Hematopoietic multipotent progenitor cell treated with erythropoietin and hydrocortisone succinate and interleukin-3 and kit ligand, for 6 days (in vitro differentiated cells): ENCODE data around the gene ACVR1.

Experiments
- DNase-seq: peaks from one replicate; pipeline ENCODE4 v3.0.0-alpha.2; 2015

Gene ACVR1

DNA sequence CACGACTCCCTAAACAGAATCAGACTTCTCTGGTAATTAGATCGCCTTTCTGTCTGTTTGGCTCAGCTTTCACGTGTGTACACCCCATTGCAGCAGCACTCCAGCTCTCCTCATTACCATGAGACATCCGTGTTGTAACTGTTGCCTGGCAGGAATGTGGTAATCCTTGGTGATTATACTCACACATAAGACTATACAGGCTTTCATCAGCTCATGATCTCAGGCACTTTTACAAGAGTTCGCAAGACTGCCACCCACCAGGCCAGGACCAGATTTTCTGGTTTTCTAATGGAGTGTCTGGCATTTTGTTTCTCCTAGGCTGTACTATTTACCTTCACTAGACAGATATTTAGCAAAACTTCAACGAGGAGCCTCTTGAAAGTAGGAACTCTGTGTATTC, 50.2 kb downstream of the ACVR1 start:
- DNase-seq = no peak

DNA sequence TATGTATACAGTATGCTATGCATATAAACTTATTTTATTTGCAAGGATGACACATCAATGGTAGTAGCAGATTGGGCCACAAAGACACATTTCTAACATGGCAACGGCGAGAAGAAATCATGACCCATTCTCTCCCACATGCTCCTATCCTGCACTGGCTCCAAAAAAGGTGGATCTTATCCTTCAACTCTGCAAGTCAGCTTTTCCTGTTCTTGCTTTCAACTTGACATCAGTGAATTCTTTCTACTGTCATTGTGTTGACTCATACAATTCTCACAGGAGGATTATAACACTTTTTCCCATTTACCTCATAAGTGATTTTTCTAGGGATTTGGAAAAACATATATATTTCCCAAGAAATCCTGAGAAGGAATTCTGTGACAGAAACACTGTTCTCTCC, 53.1 kb downstream of the ACVR1 start:
- DNase-seq = no peak

DNA sequence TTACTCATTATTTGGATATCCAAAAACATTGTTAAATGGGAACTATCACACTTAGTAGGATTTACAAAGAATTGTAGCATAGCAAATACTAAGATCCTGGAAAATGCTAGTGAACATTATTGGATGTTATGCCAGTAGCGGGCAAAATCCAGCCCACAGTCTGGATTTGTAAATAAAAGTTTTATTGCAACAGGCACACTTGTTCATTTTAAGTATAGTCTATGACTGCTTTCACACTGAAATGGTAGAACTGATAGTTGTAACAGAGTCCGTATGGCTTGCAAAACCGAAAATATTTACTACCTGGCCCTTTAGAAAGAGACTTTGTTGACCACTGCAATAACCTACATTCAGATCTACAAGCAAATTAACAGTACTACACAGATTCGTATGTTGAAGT, 53.6 kb downstream of the ACVR1 start:
- DNase-seq = no peak

DNA sequence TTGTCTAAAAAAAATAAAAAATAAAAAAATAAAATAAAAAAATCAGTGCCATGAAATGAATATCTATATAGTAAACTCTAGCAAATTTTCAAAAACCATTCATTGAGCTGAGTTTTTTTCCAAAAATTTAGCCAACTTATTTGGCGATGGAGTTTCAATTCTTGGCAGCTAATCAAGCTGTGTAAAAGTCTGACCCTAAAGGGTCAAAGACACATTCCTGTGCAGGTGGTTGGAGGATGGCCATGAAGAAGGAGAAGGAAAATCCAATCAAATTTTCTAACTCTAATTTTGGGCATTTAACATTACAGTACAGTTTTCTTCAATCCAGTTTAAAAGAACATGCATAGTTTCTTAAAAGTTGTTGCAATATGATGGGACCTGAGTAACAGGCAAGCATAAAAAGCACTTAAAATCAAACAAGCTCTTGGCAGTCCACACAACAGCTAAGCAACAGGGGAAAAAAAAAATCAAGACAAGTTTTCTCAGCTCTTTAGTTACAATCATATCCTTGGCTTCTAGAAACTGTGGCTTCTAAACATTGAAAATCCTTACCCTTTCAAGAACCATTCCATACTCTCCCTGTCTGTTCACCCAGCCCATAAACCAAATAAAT, 54.5 kb downstream of the ACVR1 start:
- DNase-seq = no peak

DNA sequence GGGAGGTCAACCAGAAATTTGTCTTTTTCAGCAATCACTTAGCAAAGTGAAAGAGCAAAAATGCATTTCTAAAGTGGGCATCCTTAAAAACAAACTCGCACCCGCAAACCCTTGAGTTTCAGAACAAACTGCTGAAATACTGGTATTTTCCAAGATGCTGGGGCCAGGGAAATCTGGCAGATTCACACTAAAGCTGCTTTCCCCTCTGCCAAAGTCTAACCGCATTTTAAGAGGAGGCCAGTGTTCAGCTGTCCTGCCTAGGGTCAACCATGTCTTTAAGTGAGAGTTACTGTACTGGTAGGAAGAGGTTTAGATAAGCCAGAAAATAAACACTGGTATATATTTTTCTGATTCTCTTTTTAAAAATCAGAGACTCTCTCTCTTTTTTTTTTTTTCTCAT, 55.9 kb downstream of the ACVR1 start:
- DNase-seq = no peak

DNA sequence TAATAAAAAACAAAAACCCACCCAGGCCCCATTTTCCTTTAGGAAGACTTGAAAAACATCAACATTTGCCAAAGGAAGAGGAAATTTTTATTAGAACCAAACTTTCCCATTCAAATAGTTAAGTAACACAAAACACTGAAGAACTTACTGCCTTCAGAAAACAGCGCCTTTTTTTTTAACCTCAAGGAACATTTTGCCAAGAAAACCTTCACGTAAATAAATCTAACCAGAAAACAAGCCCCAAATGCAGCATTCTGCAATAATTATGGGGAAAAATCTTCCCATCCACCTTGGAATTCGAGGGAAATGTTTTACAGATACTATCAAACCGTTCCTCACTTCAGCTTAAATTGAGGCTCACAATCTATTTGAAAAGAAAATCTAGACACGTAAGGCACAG, 56.4 kb downstream of the ACVR1 start:
- no peak for DNase-seq

DNA sequence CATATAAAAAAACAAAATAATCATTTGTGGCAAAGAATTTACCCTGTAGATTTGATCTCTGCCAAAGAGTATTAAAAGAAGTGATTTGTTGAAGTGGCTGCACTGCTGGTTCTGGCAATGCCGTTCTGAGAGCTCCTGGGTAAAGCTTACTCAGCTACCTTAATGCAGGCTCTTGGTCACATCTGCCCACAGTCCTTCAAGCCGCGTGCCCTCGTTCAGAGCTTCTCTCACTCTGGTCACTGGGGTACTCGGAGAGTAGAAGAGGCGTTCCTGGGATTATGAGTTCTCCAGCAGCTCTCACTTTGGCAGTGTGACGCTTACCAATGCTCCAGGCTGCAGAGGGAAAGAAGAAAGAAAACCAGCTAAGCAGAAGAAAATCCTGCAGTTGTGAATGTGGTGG, 57.9 kb downstream of the ACVR1 start:
- DNase-seq = no peak

DNA sequence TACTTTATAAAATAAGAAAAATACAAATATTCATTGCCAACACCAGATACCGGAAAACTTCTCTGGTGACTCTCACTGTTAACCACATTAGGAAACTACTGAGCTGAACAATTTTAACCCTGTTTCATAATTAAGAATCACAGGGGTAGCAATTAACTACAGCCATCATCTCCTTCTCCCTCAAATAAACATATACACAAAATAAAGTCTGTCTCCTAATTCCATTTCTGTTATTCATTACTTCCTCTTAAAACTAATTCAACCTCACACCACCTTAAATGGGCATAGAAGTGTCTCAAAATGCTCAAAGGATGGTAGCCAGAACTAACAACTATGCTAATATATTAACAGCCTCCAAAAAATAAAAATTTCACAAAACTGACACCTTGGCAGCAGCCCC, 60.7 kb downstream of the ACVR1 start:
- no peak for DNase-seq

DNA sequence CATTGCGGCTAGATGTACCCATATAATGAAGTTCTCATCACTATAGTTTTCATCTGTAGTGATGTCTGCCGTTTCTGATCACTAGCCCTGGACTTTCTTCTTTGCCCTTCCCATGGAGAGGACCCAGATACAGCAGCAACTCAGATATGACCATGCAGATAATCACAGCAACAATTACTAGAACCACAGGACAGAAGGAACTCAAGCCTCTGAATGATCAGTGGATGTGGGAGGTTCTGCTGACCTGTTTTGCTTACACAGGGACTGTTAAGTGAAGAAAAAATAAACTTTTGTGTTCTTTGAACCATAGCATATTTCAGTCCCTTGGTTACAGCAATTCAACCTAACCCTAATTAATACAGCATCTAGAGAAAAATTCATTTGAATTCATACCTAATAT, 62.7 kb downstream of the ACVR1 start:
- no peak for DNase-seq

DNA sequence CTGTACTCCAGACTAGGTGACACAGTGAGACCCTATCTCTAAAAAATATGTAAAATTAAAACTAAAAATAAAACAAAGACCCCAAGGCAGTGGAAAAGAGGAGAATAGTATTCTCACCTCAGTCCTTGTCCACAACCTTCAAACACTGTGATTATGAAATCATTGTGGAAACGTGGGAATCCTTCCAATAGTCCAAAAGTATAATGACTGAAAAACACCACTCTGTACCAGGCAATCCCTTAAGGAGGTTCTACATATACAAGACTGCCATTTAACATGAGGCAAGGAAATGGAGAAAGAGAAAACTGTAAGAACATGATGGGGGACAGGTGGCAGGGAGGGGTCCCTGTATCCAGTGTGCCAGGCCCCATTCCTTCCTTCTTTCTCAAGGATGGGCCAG, 66.1 kb downstream of the ACVR1 start:
- no peak for DNase-seq

DNA sequence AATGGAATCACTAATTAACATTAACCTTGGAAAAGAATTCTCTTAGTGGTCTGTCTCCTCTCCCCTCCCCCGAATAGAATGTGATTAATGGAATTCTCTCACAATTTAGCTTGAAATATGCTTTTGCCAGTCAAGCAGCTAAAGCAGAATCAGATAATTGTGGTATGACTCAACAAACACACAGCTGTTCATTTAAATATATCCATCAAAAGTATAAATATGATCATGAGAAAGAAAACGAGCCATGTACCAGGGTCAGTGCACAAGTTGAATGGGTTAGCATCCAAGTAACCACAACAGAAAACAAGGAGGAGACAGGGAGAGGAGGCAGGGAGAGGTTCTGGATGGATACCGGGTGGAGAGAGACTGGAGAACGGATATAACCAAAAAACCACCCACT, 66.9 kb downstream of the ACVR1 start:
- DNase-seq = no peak

DNA sequence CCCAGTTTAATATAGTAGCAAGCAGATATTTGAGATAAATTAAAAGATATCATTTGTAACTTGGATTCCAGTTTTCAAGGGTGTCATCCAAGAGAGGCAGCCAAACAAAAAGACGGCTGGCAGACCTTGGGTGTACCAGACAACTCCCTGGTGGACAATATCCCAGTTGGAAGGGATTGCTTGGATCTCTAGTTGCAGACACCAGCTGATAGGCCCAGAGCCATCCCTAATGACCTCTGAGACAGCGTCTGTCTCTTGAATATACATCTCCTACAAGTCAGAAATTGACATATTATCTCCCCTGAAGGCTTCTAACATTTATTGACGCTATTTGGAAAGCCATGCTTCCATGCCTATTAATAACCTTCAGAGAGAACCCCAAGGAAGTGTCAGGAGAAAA, 67.7 kb downstream of the ACVR1 start:
- no peak for DNase-seq

DNA sequence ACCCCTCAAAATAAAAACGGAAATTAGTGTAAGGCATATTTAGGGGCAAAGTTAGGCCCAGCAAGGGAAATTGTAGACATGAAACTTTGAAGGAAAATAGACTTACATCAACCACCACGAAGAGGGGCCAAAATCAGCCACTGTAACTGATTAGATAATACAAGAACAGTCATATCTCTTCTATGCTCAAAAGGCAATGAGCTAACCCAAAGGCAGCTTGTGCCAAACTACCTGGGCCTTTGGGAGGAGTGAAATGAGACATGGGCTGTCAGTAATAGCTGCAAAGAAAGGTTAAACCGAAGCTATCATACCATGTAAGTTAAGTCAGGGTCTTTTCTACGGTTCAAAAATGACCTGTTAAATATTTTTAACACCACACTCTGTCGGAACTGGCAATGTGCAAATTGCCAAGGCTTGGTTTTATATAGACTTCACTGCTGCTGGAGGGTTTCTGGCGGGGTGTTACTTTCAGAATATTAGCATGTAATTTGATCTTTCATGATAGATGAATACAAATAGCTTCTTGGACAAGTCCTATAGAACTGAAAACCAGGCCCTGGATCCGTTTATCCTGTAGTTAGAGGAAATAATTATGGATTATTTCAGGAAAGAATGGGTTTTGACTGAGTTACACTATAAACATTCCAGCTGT, 69.6 kb downstream of the ACVR1 start:
- no peak for DNase-seq

DNA sequence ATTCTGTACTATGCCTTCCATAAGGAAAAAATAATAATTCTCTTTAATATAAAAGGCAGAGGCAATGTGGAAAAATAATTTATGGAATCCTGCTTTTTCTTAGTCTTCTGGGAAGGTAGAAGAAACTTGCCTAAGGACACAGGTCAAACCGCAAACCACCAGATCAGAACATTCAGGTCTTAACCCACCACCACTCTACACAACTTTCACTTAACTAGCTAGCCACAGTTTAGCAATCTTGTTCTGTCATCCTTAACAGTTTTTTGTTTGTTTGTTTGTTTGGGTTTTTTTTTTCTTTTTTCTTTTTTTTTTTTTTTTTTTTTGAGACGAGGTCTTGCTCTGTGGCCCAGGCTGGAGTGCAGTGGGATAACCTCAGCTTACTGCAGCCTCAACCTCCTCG, 70.6 kb downstream of the ACVR1 start:
- DNase-seq = no peak

DNA sequence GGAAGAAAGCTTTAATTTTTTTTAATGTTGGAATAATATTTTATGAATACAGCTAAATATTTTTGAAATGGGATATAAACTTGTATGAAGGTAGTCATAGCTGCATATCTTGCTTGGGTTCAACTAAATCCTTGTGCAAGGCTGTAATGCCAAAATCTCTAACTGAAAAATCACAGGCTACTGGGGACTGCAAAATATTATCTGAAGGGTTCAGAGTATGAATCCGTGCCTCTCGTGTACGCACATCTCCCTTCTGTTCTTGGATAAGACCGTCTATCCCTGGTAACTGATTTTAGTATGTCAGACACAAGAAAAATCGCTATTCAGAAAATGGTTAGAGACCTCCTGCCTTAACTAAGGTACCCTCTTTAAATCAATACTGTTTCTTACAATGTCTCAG, 71.8 kb downstream of the ACVR1 start:
- no peak for DNase-seq

DNA sequence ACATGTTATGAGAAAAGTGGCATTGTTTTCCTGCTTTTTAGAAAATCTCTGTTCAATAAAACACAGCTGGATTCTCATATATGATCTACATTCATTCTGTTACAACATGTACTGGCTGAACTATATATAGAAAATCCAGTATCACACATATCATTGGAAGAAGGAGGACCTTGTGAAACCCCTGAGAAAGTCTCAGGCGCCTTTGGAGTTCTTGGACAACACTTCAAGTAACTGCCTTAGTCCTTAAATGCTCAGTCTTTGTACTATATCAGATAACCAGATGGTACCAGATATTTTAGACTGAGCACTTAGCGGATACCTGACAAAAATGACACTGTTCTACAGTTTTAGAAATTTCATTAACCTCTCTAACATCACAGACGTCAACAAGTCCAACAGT, 72.2 kb downstream of the ACVR1 start:
- DNase-seq = no peak

DNA sequence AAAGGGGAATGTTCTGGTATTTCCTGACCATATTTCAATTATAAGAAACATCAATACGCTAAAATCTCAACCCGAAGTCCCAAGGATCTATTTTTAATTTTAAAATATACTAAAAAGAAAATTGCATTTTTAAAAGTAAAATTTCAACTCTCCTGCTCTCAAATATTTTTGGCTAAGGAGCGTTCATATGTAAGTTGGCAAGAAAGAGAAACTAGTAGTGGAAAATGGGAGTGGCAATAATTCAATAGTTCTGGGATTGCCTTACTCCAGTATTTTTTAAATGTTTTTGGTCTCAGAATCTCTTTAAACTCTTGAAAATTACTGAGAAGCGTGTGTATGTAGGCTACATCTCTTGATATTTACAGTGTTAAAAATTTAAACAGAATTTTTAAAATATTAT, 72.7 kb downstream of the ACVR1 start:
- no peak for DNase-seq

DNA sequence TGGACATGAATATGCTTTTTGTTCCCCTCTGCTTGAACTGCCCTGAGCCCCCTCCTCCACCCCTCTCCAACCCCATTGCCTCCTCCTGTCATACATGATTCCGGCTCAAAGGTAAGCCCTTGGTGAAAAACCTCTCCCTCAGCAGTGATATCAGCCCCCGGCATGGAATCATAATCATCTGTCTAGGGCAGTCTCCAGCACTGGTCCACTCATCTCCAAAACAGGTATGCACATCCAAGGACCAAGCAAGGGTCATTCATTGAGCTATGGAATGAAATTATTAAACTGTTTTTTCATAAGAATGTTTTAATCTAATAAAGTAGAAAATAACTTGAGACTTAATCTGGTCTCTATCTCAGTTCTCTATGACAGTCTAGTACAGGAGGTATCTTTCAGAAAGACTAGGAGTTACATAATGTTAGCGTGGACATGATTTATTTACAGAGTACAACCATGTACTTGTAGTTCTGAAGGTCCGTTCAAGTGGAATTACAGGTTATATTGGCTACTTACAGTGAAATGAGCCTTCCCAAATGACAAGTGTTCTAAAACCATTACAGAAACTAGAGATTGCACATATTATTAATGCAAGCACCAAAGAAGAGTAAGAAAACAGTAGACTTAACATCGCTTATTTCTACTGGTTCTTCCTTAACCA, 75.2 kb downstream of the ACVR1 start:
- DNase-seq = no peak

DNA sequence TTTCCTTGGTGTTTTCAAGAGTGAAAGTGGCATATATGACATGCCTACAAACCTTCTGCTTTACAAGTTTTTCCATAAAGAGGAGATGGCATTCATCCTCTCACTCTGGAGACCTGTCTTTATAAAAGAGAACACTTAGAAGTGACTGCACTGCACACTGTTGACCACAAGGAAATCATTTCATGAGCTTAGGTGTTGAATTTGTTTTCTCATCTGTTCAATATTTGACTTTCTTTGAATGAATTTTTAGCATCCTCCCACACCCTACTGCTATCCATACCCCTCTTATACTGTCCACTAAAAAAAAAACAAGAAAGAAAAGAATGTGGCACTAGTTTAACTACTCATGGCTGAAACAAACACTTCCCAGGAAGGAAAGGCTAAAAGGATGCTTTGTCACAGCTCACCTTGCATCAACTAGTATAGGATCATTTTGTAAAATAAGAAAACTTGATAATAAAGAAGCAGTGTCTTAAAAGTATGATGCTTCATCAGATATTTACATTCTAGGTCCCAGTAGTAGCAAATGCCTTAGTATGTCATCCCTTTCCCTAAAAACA, 83.0 kb downstream of the ACVR1 start:
- no peak for DNase-seq

DNA sequence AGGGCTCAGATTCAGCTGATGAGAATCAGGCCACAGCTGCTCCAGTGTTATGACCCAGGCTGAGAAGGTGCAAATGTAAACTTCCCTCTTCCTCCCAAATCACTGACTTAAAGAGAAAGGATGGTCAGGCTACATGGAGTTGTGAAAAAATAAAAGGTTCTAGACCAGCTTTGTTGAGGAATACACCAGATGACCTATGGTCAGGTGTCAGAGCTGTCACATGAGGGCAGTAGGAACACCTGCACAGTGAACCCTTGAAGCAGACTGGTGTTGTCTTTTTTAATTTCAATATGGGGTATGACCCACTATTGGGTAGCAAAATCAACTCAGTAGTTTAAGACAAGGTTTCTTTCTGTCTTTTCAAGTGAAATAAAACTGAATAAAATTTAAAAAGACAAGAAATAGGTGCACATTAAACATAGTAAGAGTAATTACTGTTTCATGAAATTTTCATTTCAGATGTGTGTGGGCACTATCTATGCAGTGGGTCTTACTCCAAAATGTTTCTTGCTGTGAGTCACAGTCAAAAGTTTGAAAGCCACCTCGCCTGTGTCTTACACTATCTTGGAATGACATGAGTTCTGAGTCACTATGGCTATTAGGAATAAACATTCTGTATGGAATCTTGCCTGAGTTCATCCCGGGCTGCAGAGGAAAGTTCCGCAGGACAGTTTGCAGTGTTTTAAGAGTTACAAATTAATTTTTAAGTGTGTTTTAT, 83.6 kb downstream of the ACVR1 start:
- DNase-seq = no peak

DNA sequence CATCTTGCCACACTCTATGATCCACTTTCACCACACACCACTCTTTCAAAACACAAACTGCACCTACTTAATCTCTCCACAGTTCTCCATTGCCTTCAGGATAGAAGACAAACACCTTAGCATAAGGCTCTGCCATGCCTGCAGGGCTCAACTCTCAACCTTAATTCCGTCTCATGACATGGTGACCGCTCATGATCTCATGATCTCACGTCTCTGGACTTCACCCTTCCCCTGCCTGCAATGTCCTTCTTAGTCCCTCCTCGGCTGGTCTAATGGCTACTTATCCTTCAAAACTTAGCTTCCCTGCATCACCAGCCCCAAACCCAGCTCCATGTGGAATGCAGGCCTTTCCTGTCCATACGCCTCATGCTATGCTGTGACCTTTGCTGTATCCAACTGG, 85.3 kb downstream of the ACVR1 start:
- no peak for DNase-seq

DNA sequence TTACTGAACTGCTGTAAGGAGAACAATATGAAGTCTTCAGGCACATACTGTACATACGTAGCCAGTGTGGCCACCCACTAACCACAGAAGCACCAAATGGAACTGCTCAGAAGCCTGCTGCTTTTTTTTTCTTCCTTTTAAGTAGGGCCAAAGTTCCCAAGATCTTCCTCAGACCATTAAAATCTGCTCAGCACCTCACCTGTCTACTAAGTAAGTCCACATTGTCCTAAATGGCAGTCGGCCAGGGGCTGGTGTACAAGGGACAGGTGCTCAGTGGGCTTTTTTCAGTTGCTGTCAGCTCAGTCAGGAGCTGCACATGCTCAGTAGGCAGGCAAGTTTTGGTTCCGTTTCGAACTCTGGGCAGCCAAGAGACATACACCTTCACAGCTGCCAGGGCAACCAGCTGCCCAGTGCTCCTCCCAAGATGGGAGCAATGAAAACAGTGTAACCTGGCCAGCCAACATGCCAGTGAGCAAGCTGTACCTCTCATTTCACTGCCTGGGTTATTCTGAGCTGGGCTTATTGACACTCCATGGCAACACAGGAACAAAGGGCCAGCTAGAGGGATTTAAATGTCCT, 86.1 kb downstream of the ACVR1 start:
- DNase-seq = peak; percentile 25

DNA sequence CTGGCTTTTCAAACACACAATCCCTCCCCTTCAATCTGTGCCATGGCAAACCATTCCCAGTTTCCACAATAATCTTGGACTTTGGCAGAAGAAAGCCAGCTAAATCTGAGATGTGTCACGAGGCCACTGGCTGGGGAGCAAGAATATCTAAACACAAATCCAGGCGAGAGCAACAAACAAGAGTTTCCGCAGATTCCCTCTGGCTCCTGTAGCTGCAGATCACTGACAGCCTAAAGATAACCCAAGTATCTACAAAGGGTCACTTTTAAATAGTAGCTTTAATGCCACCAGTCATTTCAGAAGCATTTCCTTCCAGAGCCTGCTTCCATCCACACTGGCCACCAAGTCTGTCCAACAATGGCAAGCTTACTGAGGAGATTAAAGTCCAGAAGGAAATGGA, 86.9 kb downstream of the ACVR1 start:
- no peak for DNase-seq
